ENCODE results near the gene S100Z.
"Not testable (repeated sequence)": the region's sequence is repeated elsewhere in the genome, so short reads cannot be mapped to it uniquely, and the experiment has no call there.

The S100Z gene

DNA sequence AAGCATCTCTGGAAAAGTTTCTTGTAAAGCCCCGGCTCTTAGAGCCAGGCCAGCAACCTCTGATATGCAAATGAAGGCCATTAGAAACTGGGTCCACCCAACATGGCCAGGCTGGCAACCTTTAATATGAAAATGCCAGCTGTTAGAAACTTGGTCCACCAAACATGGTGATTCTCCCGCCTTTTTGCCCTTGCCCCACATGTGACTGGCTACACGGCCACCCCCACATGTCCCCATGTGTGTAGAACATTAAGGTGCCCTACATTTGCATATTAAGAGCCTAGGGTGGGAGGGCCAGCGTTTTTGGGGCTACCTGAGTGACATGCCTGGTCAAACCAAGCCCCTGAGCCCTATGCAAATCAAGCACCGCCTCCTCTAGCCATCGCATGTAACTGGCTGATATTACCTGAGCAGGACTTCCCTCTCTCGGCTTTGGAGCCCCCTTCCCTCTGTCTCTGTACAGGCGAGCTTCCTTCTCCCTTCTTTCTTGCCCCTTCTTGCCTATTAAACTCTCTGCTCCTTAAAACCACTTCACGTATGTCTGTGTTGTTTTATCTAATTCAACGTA lies 39.0 kb downstream of the S100Z start:
- no peak overlapping the region for H3K9ac ChIP-seq (ENCODE audit: insufficient read length)
- H3K9me3 ChIP-seq (ENCODE audit: low read depth, low read length) = no peaks in the 10 kb centered on the region
- H3K4me3 ChIP-seq = no peak overlapping the region
- DNase-seq (ENCODE audit: low read depth, low spot score) = no peak
- no peaks in the 10 kb centered on the region for H3K36me3 ChIP-seq (ENCODE audit: insufficient read depth, low read length)
- no peak overlapping the region for H3K27ac ChIP-seq
- TF ChIP-seq EZH2 (IDR thresholded peaks at IDR 0.05) (no peak), POLR2AphosphoS5 (IDR thresholded peaks at IDR 0.05; ENCODE audit: borderline replicate concordance, low read depth, low read length) (no peak), FOXP2 (optimal IDR thresholded peaks at IDR 0.05; ENCODE audit: control extremely low read depth, extremely low read length, insufficient read depth) (no peak)

DNA sequence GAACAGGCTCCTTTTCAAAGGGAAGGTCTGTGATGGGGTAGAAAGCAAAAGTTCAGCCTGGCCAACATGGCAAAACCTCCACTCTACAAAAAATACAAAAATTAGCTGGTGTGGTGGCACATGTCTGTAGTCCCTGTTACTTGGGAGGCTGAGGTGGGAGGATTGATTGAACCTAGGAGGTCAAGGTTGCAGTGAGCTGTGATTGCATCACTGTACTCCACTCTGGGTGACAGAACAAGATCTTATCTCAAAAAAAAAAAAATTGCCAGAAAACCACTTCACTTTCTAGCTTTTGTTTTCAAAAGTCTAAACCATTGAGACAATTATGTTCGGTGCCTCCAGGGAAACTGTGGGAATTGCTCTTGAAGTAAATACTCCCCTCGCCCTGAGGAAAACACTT lies 43.5 kb downstream of the S100Z start:
- no peaks in the 10 kb centered on the region for H3K9me3 ChIP-seq (ENCODE audit: low read depth, low read length)
- H3K4me3 ChIP-seq = no peak overlapping the region
- DNase-seq (ENCODE audit: low read depth, low spot score) = no peak
- TF ChIP-seq EZH2 (IDR thresholded peaks at IDR 0.05) = no peak
- TF ChIP-seq POLR2AphosphoS5 (IDR thresholded peaks at IDR 0.05; ENCODE audit: borderline replicate concordance, low read depth, low read length) = no peak
- no peak for TF ChIP-seq FOXP2 (optimal IDR thresholded peaks at IDR 0.05; ENCODE audit: control extremely low read depth, extremely low read length, insufficient read depth)
- no peak overlapping the region for H3K9ac ChIP-seq (ENCODE audit: insufficient read length)
- H3K36me3 ChIP-seq (ENCODE audit: insufficient read depth, low read length) = no peaks in the 10 kb centered on the region
- H3K27ac ChIP-seq = no peak overlapping the region

GRCh38 chr5:76896196-76896595 lies 46.4 kb downstream of the S100Z start:
- TF ChIP-seq POLR2AphosphoS5 (IDR thresholded peaks at IDR 0.05; ENCODE audit: borderline replicate concordance, low read depth, low read length) (no peak), EZH2 (IDR thresholded peaks at IDR 0.05) (no peak), FOXP2 (optimal IDR thresholded peaks at IDR 0.05; ENCODE audit: control extremely low read depth, extremely low read length, insufficient read depth) (no peak)
- Histone ChIP-seq H3K27ac (no peak overlapping the region), H3K36me3 (ENCODE audit: insufficient read depth, low read length) (no peaks in the 10 kb centered on the region), H3K9ac (ENCODE audit: insufficient read length) (no peak overlapping the region), H3K4me3 (no peak overlapping the region), H3K9me3 (ENCODE audit: low read depth, low read length) (no peaks in the 10 kb centered on the region)
- DNase-seq (ENCODE audit: low read depth, low spot score) = no peak

- no peaks in the 10 kb centered on the region for H3K36me3 ChIP-seq (ENCODE audit: insufficient read depth, low read length)
These were observed 51.7 kb downstream of the S100Z start for GRCh38 chr5:76901522-76901921.

GRCh38 chr5:76908166-76908565 lies 58.4 kb downstream of the S100Z start:
- H3K9me3 ChIP-seq (ENCODE audit: low read depth, low read length) = no peaks in the 10 kb centered on the region
- no peak overlapping the region for H3K9ac ChIP-seq (ENCODE audit: insufficient read length)
- H3K27ac ChIP-seq = no peak overlapping the region
- no peaks in the 10 kb centered on the region for H3K36me3 ChIP-seq (ENCODE audit: insufficient read depth, low read length)
- H3K4me3 ChIP-seq = no peak overlapping the region
- no peak for DNase-seq (ENCODE audit: low read depth, low spot score)
- no peak for TF ChIP-seq POLR2AphosphoS5 (IDR thresholded peaks at IDR 0.05; ENCODE audit: borderline replicate concordance, low read depth, low read length)
- no peak for TF ChIP-seq FOXP2 (optimal IDR thresholded peaks at IDR 0.05; ENCODE audit: control extremely low read depth, extremely low read length, insufficient read depth)
- no peak for TF ChIP-seq EZH2 (IDR thresholded peaks at IDR 0.05)

More at GRCh38 chr5:76901522-76901921, 51.7 kb downstream of the S100Z start:
- DNase-seq (ENCODE audit: low read depth, low spot score) = no peak
- no peaks in the 10 kb centered on the region for H3K9me3 ChIP-seq (ENCODE audit: low read depth, low read length)
- TF ChIP-seq EZH2 (IDR thresholded peaks at IDR 0.05) (no peak), FOXP2 (optimal IDR thresholded peaks at IDR 0.05; ENCODE audit: control extremely low read depth, extremely low read length, insufficient read depth) (no peak), POLR2AphosphoS5 (IDR thresholded peaks at IDR 0.05; ENCODE audit: borderline replicate concordance, low read depth, low read length) (no peak)
- H3K4me3 ChIP-seq = no peak overlapping the region
- no peak overlapping the region for H3K27ac ChIP-seq
- H3K9ac ChIP-seq (ENCODE audit: insufficient read length) = no peak overlapping the region

- H3K27ac ChIP-seq; H3K9me3 ChIP-seq (ENCODE audit: low read depth, low read length); H3K4me3 ChIP-seq; H3K9ac ChIP-seq (ENCODE audit: insufficient read length); DNase-seq (ENCODE audit: low read depth, low spot score); H3K36me3 ChIP-seq (ENCODE audit: insufficient read depth, low read length): not testable (repeated sequence)
These were observed 60.6 kb downstream of the S100Z start for GRCh38 chr5:76910344-76910933.

DNA sequence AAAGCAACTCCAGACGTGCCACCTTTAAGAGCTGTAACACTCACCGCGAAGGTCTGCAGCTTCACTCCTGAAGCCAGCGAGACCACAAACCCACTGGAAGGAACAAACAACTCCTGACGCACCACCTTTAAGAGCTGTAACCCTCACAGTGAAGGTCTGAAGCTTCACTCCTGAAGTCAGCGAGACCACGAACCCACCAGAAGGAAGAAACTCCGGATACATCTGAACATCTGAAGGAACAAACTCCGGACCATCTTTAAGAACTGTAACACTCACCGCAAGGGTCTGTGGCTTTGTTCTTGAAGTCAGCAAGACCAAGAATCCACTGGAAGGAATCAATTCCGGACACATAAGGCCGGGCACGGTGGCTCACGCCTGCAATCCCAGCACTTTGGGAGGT lies 64.9 kb downstream of the S100Z start:
- DNase-seq (ENCODE audit: low read depth, low spot score); H3K9ac ChIP-seq (ENCODE audit: insufficient read length); H3K9me3 ChIP-seq (ENCODE audit: low read depth, low read length); H3K4me3 ChIP-seq; H3K36me3 ChIP-seq (ENCODE audit: insufficient read depth, low read length); H3K27ac ChIP-seq: not testable (repeated sequence)

DNA sequence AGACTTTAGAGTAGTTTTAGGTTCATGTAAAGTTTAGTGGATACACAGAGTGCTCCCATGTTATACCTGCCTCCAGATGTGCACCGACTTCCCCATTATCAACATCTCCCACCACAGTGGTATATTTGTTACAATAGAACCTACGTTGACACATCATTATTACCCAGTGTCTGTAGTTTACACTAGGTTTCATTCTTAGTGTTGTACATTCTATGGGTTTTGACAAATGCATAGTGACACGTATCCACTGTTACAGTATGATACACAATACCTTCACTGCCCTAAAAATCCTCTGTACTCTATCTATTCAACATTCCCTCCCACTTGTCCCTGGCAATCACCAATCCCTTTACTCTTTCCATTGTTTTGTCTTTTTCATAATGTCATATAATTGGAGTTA lies 68.7 kb downstream of the S100Z start:
- Histone ChIP-seq H3K27ac (no peak overlapping the region), H3K9ac (ENCODE audit: insufficient read length) (no peak overlapping the region), H3K36me3 (ENCODE audit: insufficient read depth, low read length) (no peaks in the 10 kb centered on the region), H3K9me3 (ENCODE audit: low read depth, low read length) (no peaks in the 10 kb centered on the region), H3K4me3 (no peak overlapping the region)
- DNase-seq (ENCODE audit: low read depth, low spot score) = no peak
- no peak for TF ChIP-seq EZH2 (IDR thresholded peaks at IDR 0.05)
- no peak for TF ChIP-seq POLR2AphosphoS5 (IDR thresholded peaks at IDR 0.05; ENCODE audit: borderline replicate concordance, low read depth, low read length)
- no peak for TF ChIP-seq FOXP2 (optimal IDR thresholded peaks at IDR 0.05; ENCODE audit: control extremely low read depth, extremely low read length, insufficient read depth)

GRCh38 chr5:76920491-76920890 lies 70.7 kb downstream of the S100Z start:
- Histone ChIP-seq H3K9me3 (ENCODE audit: low read depth, low read length) (no peaks in the 10 kb centered on the region), H3K36me3 (ENCODE audit: insufficient read depth, low read length) (no peaks in the 10 kb centered on the region), H3K4me3 (no peak overlapping the region), H3K27ac (no peak overlapping the region), H3K9ac (ENCODE audit: insufficient read length) (no peak overlapping the region)
- no peak for DNase-seq (ENCODE audit: low read depth, low spot score)
- TF ChIP-seq FOXP2 (optimal IDR thresholded peaks at IDR 0.05; ENCODE audit: control extremely low read depth, extremely low read length, insufficient read depth) (no peak), EZH2 (IDR thresholded peaks at IDR 0.05) (no peak), POLR2AphosphoS5 (IDR thresholded peaks at IDR 0.05; ENCODE audit: borderline replicate concordance, low read depth, low read length) (no peak)

Measured in SK-N-MC (cell line).